Measurements from ENCODE around the gene UBXN1.

UBXN1 gene

GRCh38 chr11:62645946-62646824 is 32.7 kb downstream of the UBXN1 start, which contains the start of gene GANAB:
Gene GANAB (minus strand): TSS chr11:62646613. CDS start chr11:62646599, 14 bp downstream.
- peak; percentile 99 for DNase-seq (ENCODE audit: low spot score)

- no peak for DNase-seq (ENCODE audit: low spot score)
These were observed 33.3 kb downstream of the UBXN1 start for GRCh38 chr11:62645671-62645945.

- DNase-seq (ENCODE audit: low spot score), result no peak
These were observed 34.7 kb downstream of the UBXN1 start for GRCh38 chr11:62644220-62644619.

GRCh38 chr11:62632492-62632891 is 46.4 kb downstream of the UBXN1 start:
- no peak for DNase-seq (ENCODE audit: low spot score)

- no peak for DNase-seq (ENCODE audit: low spot score)
These were observed 51.2 kb downstream of the UBXN1 start for GRCh38 chr11:62627713-62628112.

Measured in HuH-7 (cell line).